ENCODE measurements around the gene ABCC4.
A peak's percentile ranks its signal among the peaks of the same experiment; 100 is the strongest.
"Not testable (repeated sequence)": the region's sequence is repeated elsewhere in the genome, so short reads cannot be mapped to it uniquely, and the experiment has no call there.

ABCC4 gene

GRCh38 chr13:95191821-95192563 is 109.3 kb downstream of the ABCC4 start:
- DNase-seq, result peak; percentile 5

- no peak for DNase-seq
Measured at GRCh38 chr13:95188128-95188527, 113.1 kb downstream of the ABCC4 start.

GRCh38 chr13:95185851-95186250 is 115.4 kb downstream of the ABCC4 start:
- DNase-seq, result no peak

GRCh38 chr13:95185311-95185710 is 115.9 kb downstream of the ABCC4 start:
- no peak for DNase-seq

GRCh38 chr13:95184317-95184716 is 116.9 kb downstream of the ABCC4 start:
- DNase-seq, result no peak

GRCh38 chr13:95182570-95183265 is 118.5 kb downstream of the ABCC4 start:
- no peak for DNase-seq

GRCh38 chr13:95181586-95181985 is 119.7 kb downstream of the ABCC4 start:
- DNase-seq, result no peak

- DNase-seq, result no peak
Measured at GRCh38 chr13:95180513-95181245, 120.6 kb downstream of the ABCC4 start.

GRCh38 chr13:95176611-95177259 is 124.5 kb downstream of the ABCC4 start:
- no peak for DNase-seq

GRCh38 chr13:95174517-95174916 is 126.7 kb downstream of the ABCC4 start:
- no peak for DNase-seq

GRCh38 chr13:95168191-95168590 is 133.1 kb downstream of the ABCC4 start:
- DNase-seq, result no peak

- DNase-seq, result not testable (repeated sequence)
Measured at GRCh38 chr13:95167003-95167402, 134.2 kb downstream of the ABCC4 start.

GRCh38 chr13:95164830-95165229 is 136.4 kb downstream of the ABCC4 start:
- DNase-seq, result no peak

- no peak for DNase-seq
Measured at GRCh38 chr13:95160112-95160906, 140.9 kb downstream of the ABCC4 start.

- DNase-seq, result no peak
Measured at GRCh38 chr13:95159458-95159857, 141.8 kb downstream of the ABCC4 start.

GRCh38 chr13:95156208-95156607 is 145.0 kb downstream of the ABCC4 start:
- no peak for DNase-seq

- peak; percentile 16 for DNase-seq
Measured at GRCh38 chr13:95155504-95155903, 145.7 kb downstream of the ABCC4 start.

GRCh38 chr13:95155093-95155492 is 146.2 kb downstream of the ABCC4 start:
- no peak for DNase-seq

- peak; percentile 26 for DNase-seq
Measured at GRCh38 chr13:95154413-95154886, 146.8 kb downstream of the ABCC4 start.

GRCh38 chr13:95153647-95154412 is 147.4 kb downstream of the ABCC4 start:
- no peak for DNase-seq

- DNase-seq, result no peak
Measured at GRCh38 chr13:95151942-95152587, 149.2 kb downstream of the ABCC4 start.

All from NCI-H1105 (cell line).